NB4 (cell line): ENCODE data around the gene TRIOBP.

ENCODE experiments used
- POLR2A ChIP-seq: IDR thresholded peaks from 2 replicates; pipeline ENCODE4 v1.6.1; 2011; ENCODE audit warnings: mild to moderate bottlenecking; ENCODE audit not compliant: insufficient read length; ENCODE audit errors: extremely low read depth
- TF ChIP-seq, protein P1 (sequence below): IDR thresholded peaks from one replicate; pipeline ENCODE4 v1.5.1; 2012; ENCODE audit warnings: low read depth, low read length
- TF ChIP-seq, protein P2 (sequence below): IDR thresholded peaks from 2 replicates; pipeline ENCODE4 v1.6.1; 2011; ENCODE audit warnings: low read depth, low read length

DNA sequence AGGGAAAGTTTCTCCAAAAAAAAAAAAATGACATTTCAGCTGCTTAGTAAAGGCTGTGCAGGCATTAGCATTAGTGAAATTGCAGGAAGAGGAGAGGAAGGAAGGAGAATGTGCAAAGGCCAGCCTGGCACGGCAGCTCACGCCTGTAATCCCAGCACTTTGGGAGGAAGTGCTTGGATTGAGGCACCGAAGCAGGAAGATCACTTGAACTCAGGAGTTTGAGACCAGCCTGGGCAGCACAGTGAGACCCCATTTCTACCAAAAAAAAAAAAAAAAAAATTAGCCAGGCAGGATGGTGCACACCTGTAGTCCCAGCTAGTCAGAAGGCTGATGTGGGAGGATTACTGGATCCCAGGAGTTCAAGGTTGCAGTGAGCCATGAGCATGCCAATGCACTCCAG is 7.8 kb downstream of the TRIOBP start:
- no peak for TF ChIP-seq POLR2A
- TF ChIP-seq, protein P1, sequence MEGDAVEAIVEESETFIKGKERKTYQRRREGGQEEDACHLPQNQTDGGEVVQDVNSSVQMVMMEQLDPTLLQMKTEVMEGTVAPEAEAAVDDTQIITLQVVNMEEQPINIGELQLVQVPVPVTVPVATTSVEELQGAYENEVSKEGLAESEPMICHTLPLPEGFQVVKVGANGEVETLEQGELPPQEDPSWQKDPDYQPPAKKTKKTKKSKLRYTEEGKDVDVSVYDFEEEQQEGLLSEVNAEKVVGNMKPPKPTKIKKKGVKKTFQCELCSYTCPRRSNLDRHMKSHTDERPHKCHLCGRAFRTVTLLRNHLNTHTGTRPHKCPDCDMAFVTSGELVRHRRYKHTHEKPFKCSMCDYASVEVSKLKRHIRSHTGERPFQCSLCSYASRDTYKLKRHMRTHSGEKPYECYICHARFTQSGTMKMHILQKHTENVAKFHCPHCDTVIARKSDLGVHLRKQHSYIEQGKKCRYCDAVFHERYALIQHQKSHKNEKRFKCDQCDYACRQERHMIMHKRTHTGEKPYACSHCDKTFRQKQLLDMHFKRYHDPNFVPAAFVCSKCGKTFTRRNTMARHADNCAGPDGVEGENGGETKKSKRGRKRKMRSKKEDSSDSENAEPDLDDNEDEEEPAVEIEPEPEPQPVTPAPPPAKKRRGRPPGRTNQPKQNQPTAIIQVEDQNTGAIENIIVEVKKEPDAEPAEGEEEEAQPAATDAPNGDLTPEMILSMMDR, result no peak
- TF ChIP-seq, protein P2, sequence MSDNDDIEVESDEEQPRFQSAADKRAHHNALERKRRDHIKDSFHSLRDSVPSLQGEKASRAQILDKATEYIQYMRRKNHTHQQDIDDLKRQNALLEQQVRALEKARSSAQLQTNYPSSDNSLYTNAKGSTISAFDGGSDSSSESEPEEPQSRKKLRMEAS, result no peak
